Measurements from ENCODE around the gene CASKIN1.
"Not testable (repeated sequence)": the region's sequence is repeated elsewhere in the genome, so short reads cannot be mapped to it uniquely, and the experiment has no call there.

CASKIN1 gene

GRCh38 chr16:2209258-2210008 is 13.0 kb upstream of the CASKIN1 start:
- DNase-seq = no peak

DNA sequence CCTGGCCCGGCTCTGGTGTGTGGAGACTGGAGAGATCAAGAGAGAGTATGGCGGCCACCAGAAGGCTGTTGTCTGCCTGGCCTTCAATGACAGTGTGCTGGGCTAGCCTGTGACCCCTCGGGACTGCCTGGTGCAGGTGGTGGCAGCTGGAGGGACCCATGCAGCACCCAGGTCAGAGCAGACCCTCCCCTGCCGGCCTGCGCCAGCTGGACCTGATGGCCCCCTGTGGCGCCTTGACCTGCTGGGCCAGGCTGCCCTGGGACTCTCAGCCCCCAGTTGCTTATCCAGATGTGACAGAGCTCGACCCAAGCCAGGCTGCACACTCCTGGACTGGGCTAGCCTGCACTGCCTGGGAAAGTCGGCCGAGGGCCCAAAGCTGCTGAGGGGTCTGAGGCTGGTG is 12.4 kb upstream of the CASKIN1 start:
- DNase-seq = no peak

- peak; percentile 93 for DNase-seq
Observed at GRCh38 chr16:2208308-2208707, 11.9 kb upstream of the CASKIN1 start.

DNA sequence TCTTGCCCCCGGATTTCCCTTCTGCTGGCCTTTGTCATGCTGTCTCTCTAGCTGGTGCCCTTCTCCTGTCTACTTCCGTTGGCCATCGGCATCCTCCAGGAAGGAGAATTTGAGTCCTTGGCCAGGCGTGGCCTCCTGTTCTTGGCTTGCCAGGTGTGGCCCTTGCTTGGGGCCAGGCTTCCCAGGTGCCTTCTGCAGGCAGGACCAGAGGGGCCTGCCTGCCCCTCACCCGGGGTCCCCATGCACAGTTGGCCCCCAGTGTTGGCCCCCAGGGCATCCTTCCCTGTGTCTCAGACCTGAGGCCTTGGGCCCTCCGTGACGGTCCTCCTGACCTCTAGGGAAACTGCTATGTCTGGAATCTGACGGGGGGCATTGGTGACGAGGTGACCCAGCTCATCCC is 11.5 kb upstream of the CASKIN1 start:
- no peak for DNase-seq

DNA sequence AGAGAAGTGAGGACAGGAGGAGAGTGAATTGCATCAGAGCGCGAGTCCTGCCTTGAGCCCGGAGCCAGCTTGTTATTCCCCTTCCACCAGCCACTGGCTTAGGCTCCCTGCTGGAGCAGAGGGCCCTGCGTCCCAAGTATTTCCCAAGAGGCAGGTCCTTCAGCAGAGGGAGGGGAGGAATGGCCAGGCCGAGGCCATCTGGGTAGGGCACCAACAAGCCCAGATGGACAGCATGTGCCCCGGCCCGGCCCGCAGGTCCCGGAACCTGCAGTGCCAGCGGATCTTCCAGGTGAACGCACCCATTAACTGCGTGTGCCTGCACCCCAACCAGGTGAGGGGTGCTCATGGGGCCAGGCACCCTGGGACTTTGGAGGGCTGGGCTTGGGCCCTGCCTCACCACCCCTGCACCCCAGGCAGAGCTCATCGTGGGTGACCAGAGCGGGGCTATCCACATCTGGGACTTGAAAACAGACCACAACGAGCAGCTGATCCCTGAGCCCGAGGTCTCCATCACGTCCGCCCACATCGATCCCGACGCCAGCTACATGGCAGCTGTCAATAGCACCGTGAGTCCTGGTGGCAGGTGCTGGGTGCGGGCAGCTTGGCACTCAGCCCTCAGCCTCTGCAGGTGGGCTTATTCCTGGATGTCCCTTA is 10.5 kb upstream of the CASKIN1 start:
- DNase-seq = peak; percentile 52

GRCh38 chr16:2206420-2206779 is 10.0 kb upstream of the CASKIN1 start:
- no peak for DNase-seq

DNA sequence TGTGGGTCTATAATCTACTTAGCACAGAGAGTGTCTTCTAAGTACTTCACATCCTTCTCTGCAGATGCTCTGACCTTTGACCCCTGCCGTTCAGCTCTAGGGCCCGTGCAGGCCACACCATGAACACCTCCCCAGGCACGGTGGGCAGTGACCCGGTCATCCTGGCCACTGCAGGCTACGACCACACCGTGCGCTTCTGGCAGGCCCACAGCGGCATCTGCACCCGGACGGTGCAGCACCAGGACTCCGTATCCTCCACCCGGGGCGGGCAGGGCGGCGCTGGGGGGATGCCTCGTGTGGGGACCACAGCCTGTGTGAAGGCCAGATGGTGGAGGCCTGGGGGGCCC is 9.5 kb upstream of the CASKIN1 start:
- no peak for DNase-seq

DNA sequence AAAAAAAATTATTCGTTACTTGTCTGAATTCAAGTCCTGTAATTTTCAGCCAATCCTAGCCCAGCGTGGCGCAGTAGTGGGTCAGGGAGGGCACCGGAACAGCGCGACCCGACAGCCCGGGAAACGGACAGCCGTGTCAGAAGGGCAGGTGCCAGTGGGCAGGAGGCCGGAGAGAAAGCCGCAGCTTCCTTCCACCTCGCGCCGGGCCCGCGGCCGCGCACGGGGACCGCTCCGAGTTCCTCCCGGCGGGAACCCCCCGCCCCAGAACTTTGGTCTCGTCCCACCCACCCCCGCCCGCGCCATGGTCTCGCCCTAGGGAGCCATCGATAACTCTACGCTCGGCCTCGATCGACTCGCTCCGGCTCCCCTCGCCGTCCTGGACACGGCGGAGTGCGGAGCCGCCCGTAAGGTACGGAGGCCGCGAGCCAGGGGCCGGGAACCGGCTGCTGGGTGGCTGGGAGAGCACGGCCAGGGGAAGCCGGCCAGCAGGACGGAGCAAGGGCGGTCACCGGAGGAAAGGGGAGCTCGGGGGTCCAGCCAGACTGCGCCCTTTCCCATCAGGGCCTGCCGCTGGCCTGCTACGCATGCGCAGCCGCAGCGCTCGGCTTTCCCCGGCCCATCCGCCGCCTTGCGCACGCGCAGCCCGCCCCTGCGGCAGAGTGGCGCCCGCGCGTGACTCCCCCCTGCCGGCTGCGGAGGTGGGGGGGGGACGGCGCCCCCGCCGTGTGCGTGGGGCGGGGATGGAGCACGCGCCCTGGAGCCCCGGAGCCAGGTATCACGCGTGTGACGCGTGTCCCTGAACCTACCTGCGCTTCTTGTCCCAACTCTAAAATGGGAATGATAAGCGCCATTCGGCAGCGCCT is 8.9 kb upstream of the CASKIN1 start, which contains the start of gene MLST8:
Gene MLST8, plus strand, starts transcription at position 351 of the 863 bp plus-strand sequence. CDS start 632 bp downstream, outside the sequence.
- peak; percentile 80 for DNase-seq

DNA sequence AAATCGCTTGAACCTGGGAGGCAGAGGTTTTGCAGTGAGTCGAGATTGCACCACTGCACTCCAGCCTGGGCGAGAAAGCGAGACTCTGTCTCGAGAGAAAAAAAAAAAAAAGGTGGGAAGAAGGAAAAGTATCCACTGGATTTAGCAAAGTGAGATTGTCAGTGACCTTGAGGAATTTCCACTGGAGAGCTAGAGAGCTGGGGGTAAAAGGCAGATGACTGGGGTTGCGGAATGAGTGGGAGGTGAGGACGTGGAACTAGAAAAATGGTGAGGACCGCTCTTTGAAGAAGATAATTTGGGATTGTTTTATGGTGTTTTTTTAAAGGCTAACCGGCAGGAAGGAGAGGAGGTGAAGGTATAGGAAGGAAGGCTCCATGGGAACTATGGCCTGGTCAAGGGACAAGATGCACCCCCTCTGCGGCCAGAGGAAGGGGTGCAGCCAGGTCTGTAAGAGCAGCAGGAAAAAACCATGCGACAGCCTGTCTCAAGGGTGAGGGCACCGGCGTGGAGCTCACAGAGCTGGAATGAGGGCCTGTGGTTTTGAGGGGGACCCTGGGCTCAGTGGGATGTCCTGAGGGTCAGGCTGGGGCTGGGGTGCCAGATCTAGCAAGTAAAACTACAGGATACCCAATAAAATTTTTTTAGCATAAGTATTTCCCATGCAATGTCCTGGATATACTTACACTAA is 8.2 kb upstream of the CASKIN1 start:
- DNase-seq = no peak

DNA sequence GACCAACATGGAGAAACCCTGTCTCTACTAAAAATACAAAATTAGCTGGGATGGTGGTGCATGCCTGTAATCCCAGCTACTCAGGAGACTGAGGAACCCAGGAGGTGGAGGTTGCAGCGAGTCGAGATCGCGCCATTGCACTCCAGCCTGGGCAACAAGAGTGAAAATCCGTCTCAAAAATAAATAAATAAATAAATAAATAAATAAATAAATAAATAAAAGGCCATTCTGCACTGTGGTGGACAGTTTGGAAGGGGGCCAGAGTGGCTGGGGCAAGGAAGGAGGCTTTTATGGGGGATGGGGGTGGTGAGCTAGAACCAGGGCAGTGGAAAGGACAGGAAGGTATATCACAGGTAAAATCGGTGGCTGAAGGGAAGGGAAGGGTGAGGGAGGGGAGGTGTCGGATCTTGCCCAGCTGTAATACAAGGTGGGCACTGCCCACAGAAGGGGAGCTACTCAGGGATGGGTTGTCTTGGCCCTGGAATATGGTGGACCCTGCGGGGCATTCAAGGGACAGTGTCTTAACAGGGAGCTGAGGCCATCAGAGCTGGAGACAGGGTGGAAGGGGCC is 6.8 kb upstream of the CASKIN1 start:
- DNase-seq = not testable (repeated sequence)

DNA sequence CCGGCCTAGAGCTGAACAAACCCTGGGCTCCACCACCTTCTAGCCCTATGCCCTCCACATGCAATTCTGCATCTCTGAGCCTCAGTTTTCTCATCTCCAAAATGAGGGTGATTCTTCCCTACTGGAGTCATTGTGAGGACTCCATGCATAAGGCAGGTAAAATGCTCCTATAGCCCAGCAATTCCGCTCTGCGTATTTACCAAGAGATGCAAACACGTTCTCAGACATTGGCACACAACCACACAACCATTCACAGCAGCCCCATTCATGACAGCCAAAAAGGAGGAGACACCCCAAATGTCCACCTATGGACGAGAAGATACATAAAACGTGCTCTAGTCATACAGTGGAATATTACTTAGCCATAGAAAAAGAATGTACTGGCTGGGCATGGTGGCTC is 3.9 kb upstream of the CASKIN1 start:
- no peak for DNase-seq

- no peak for DNase-seq
Observed at GRCh38 chr16:2199621-2200139, 3.3 kb upstream of the CASKIN1 start.

DNA sequence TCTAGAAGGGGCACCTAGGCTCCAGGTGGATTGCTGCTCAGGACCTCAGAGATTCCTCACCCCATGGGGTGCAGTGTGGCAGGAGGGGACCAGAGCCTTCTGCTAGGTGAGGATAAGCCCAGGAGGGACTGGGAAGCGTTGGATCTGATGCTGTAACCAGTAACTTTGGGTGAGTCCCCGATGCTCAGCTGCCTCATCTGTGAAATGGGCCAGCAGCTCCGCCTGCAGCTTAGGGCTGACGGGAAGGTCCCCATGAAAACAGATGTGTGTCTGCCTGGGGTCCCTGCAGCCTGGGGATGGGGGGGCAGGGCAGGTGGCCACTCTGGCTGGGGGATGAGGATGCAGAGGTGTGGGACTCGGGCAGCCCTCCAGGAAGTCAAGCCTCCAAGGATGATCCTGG is 2.7 kb upstream of the CASKIN1 start:
- no peak for DNase-seq

GRCh38 chr16:2198283-2198682 is 1.9 kb upstream of the CASKIN1 start:
- no peak for DNase-seq

DNA sequence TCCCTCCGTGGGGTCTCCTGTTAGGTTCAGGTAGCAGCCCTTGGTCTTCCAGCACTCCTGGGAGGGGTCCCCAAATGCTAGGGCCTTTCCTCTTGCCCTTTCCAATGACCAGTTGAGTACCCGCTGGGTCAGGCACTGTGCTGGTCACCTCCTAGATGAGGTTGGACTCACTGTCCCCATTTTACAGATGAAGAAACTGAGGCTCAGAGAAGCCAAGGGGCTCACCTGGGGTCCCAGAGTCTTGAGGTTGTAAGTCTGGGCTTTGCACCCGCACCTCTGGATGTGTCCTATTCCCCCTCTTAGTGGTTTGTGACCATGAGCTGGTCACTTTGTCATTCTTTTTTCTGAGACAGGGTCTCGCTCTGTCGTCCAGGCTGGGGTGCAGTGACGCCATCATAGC is 1.4 kb upstream of the CASKIN1 start:
- DNase-seq = no peak

DNA sequence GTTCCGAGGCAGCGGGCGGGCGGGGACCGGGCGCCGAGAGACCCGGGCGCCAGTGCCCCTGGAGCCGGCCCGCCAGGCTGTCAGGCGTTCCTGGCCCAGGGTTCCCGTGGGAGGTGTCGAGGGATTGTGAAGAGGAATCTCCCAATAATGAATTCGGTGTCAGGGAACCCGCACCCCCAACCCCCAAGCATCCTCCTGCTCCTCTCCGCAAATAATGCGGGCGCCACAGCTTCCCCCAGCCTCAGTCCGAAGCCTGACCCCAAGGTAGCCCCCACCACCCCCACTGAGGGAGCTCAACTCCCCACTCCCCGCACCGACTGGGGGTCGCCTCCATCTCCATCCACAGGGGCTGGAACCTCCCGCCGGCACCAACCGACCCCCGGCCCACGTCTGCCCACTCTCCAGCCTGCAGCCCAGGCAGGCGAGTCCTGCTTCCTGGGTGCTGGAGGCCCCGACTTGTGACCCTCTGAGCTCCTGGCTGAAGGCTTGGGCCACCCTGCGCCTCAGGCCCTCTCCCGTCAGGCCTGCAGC is 641 bp upstream of the CASKIN1 start:
- DNase-seq = no peak

DNA sequence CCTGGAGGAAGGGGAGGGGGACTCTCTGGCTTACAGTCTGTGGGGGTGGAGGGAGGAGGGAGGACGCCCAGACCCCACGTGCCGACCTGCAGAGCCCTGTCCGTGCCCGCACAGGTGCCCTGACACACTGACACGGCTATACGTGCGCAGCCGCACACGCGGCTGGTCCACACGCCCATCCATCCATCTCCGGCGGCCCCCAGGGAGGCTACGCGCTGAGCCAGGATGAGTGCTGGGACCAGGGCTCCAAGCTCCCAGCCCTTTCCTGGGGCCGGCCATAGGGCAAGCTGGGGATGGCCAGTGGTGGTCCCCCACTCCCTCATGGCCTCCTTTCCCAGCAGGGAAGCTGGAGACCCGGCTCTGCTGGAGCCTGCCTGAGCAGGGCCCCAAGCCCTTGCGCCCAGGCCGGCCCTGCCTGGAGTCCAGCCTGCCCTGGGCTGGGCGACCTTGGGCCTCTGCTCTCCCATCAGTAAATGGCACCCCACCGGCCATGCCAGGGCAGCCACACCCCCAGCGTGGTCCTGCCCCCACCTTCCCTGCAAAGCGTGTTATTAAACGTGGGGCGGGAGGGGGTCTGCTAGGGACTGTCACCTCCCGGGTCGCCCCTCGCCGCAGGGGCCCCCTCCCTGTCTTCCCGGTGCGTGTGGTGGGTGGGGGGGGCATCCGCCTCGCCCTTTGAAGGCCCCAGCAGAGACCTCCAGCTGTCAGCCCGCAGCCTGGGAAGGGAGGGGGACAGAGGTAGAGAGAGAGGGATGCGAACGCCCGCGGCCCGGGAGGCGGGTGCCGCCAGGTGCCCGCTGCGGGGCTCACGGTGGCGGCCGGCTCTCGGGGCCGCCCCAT is 863 bp downstream of the CASKIN1 start:
- DNase-seq = no peak

GRCh38 chr16:2194852-2195321 is 1.5 kb downstream of the CASKIN1 start:
- peak; percentile 49 for DNase-seq

GRCh38 chr16:2194166-2194834 is 2.1 kb downstream of the CASKIN1 start:
- DNase-seq = peak; percentile 47

- DNase-seq = no peak
Observed at GRCh38 chr16:2191446-2191706, 5.0 kb downstream of the CASKIN1 start.

All from COR-L47 (cell line).